NCI-H1436 (cell line): ENCODE data around the gene MPV17.
"Not testable (repeated sequence)": the region's sequence is repeated elsewhere in the genome, so short reads cannot be mapped to it uniquely, and the experiment has no call there.

Experiments used
- DNase-seq: peaks from one replicate; lab custom pipeline; 2025; lab: John Stamatoyannopoulos, UW

MPV17 gene

GRCh38 chr2:27297195-27297594 is 25.7 kb downstream of the MPV17 start:
- no peak for DNase-seq

DNA sequence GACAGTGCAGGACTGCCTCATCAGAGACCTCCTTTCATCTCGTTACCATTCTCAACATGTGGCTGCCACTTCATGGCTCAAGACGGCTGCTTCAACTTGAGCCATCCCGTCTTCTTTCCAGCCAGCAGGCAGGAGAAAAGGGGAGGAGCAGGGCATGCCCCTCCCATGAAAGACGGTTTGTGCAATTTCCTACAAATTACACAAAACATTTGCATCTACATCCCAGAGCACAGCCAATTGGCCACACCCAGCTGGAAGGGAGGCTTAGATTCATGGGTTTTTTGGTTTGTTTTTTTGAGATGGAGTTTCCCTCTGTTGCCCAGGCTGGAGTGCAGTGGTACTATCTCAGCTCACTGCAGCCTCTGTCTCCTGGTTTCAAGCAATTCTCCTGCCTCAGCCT is 26.4 kb downstream of the MPV17 start:
- no peak for DNase-seq

DNA sequence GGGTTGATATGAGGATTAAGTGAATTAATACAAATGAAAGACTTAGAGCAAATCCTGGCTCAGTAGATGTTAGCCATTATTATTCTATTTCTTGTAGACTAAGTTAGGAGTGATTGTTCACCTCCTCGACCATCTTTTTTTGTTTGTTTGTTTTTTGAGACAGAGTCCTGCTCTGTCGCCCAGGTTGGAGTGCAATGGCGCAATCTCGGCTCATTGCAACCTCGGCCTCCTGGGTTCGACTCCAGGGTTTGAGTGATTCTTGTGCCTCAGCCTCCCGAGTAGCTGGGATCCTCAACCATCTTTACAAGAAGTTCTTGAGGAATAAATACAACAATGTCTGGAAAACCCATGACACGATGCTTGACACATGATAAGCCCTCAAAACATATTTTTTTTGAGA is 28.0 kb downstream of the MPV17 start:
- DNase-seq: no peak

- no peak for DNase-seq
Measured at GRCh38 chr2:27291865-27292264, 31.0 kb downstream of the MPV17 start.

- DNase-seq: no peak
Measured at GRCh38 chr2:27290549-27290948, 32.3 kb downstream of the MPV17 start.

- DNase-seq: no peak
Measured at GRCh38 chr2:27288610-27289009, 34.3 kb downstream of the MPV17 start.

DNA sequence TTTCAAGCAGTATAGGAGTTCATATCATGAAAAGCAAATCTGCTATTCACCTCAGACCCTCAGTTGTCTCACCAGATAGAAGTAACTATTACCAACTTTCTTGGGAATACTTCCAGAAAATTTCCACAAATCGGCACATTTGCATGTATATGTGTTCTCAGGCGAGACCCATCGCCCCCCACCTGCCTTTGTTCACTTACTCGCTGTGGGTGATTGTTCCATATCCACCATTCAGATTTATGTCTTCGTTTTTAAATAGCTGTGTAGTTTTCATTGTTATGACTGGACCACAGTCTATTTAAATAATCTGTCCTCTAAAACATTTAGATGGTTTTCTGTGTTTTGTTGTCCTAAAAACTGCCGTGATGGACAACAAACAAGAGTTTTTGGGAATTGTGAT is 37.4 kb downstream of the MPV17 start:
- DNase-seq: no peak

DNA sequence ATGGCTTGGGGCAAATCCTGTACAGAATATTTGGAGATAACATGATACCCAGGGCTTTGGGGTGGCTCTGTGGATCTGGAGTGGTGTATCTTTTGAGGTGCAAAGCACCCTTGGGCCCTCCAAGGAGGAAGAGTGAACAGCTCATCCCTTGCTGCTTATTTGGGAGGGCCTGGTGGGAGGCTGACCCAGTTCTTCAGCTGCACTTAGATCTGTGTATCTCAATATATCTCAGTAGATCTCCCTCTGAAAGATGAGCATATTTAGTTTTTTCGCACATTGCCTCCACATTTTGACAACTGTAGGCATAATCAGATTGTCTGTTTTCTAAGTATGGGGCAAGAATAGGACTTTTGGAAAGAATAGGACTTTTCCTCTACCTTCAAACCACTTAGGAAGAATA is 37.9 kb downstream of the MPV17 start:
- DNase-seq: no peak

DNA sequence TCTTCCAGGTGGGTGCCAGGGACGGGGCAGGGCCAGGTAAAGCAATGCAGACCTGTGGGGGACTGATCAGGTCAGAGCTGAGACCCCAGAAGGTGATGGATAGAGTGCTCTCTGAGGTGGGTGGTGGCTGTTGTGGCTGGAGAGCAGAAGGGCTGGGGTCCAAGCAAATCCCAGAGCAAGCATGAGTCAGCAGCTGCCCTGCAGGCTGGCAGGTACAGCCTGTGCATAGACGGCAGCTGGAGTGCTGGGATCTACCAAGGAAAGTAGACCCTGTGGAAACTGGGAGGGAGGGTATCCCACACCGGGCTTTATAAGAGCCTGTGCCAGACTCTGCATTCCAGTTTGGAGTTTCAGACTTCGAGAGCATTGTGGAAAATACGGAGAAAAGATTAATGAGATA is 40.0 kb downstream of the MPV17 start:
- DNase-seq: no peak

- no peak for DNase-seq
Measured at GRCh38 chr2:27281855-27282559, 40.9 kb downstream of the MPV17 start, which contains the start of gene TRIM54. TRIM54 (plus strand) TSS chr2:27282429; CDS start chr2:27282732, 303 bp downstream.

GRCh38 chr2:27281442-27281841 is 41.5 kb downstream of the MPV17 start:
- no peak for DNase-seq

- no peak for DNase-seq
Measured at GRCh38 chr2:27280826-27281225, 42.1 kb downstream of the MPV17 start.

GRCh38 chr2:27278010-27278409 is 44.9 kb downstream of the MPV17 start:
- DNase-seq: no peak

DNA sequence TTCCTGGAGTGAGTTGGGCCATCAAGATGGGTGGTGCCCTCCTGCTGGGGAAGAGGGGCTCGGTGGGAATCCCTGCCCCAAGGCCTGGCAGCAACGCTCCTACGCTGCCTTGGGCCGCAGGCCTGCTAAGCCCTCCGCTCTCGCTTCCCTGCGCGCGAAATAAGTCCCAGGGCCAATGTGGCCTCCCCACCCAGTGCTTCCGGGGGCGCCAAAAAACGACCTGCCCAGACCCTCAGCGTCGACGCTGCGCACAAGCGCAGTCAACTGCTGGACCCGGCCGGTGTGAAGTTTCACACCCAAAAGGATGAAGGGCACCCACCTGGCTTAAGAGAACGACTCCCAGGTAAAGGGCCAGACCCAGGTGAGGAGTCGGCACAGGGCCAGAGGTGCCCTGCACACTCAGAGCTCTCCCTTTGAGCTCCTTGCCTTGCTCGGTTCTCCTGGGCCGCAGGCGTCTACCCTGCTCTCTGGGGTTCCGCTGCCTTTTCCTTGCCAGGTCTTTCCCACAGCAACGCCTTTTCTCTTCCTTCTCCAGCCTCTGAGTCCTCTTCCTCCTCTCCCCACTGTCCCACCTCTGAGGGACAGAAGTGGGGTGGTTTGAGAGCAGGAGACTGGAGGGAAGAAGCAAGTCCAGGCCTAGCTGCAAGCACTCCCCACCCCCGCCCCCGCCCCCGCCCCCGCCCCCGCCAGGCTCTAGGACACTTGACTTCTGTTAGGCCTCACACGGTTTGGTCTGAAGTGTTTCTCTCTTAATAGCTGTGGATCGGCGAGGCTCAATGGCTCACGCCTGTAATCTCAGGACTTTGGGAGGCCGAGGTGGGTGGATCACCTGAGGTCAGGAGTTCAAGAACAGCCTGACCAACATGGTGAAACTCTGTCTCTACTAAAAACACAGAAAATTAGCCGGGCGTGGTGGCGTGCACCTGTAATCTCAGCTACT is 47.4 kb downstream of the MPV17 start, which contains the start of gene DNAJC5G:
Gene DNAJC5G, plus strand, starts transcription at position 223 of the 940 bp plus-strand sequence. CDS start 1,296 bp downstream, outside the sequence.
- DNase-seq: no peak

GRCh38 chr2:27272537-27273522 is 50.1 kb downstream of the MPV17 start:
- DNase-seq: not testable (repeated sequence)

- no peak for DNase-seq
Measured at GRCh38 chr2:27271631-27272340, 51.1 kb downstream of the MPV17 start.

GRCh38 chr2:27270670-27271069 is 52.2 kb downstream of the MPV17 start:
- no peak for DNase-seq

DNA sequence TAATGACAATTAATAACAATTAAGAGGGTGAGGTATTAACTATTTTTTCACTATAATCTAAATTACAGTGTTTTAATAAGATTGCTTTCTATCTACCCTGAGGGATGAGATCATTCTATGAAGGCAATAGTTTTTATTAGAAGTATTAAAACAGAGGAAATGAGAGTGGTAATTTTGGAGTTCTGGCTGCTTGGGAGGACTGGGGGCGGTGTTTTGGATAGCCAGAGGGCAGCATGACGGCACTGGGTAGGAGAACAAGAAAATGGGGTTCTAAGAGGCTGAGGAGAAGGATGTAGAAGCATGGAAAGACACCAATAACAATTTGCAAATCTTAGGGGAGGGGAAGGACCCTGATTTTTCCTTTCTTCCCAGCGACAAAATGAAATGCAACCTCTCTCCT is 52.8 kb downstream of the MPV17 start:
- DNase-seq: no peak

GRCh38 chr2:27268296-27268695 is 54.6 kb downstream of the MPV17 start:
- not testable (repeated sequence) for DNase-seq

DNA sequence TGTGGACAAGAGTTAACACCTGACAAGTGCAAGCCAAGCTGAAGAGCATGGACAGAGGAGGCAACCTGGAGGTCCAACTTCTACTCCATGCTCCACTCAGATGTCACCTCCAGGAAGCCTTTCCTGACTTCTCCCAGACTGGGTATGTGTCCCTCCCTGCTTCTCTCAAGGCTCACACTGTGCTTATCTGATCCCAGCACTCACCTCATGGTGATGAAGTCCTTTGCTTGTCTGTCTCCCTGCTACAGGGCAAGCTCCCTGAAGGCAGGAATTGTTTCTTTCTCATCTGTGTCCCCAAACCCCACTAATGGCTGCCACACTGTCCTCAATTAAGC is 57.4 kb downstream of the MPV17 start:
- DNase-seq: no peak
